GM19438 (cell line): ENCODE data around the gene ROR1.

Experiments
- ATAC-seq: cut with Tn5 transposase; IDR thresholded peaks from one replicate; pipeline ENCODE4 v1.9.1; 2021; ENCODE audit warnings: low read depth; ENCODE audit not compliant: unreplicated experiment

The ROR1 gene

DNA sequence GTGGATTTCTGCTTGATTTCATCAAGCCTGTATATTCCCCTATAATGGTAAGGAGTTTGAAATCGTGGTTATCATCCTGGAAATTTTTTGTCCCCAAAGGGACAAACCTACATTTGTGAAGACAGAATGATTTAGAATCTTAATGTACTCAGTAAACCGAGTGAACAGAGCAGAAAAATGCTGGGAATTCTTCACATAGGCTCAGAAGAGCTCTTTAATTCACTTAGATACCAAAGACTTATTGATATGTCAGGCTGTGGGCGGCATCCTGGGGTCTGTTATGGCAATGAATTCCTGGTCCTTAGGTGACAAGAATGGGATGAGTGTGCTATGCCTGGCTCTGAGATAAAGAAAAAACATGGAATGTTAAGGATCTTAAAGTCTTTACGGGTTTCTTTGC lies 74.9 kb downstream of the ROR1 start:
- ATAC-seq = no peak

DNA sequence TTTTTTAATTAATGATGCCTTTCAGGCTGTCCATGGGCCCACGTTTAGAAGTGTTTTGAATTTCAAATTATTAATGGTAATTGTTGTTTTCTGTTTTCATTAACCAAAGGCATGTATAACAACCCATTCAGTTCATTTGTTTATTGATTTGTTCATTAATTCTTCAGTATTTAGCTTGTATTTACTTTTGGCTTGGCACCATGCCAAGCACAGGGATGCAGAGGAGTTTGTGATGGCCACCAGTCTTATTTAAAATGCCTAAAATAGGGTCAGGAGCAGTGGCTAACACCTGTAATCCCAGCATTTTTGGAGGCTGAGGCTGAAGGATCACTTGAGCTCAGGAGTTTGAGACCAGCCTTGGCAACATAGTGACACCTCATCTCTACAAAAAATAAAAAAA lies 75.3 kb downstream of the ROR1 start:
- no peak for ATAC-seq

GRCh38 chr1:63854091-63854490 lies 80.3 kb downstream of the ROR1 start:
- no peak for ATAC-seq

DNA sequence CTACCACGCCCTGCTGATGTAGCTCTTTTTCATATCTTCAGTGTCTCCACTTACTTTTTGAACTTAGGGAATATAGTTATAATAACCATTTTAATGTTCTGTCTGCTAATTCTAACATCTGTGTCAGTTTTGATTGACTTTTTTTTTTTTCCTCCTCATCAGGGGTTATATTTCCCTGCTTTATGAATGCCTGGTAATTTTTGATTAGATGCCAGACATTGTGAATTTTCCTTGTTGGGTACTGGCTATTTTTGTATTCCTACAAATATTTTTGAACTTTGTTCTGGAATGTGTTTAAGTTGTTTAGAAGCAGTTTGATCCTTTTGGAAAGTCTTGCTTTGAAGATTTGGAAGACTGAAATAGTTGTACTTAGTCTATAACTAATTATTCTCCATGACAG lies 82.1 kb downstream of the ROR1 start:
- ATAC-seq = no peak

GRCh38 chr1:63856924-63857323 lies 83.1 kb downstream of the ROR1 start:
- ATAC-seq = no peak

DNA sequence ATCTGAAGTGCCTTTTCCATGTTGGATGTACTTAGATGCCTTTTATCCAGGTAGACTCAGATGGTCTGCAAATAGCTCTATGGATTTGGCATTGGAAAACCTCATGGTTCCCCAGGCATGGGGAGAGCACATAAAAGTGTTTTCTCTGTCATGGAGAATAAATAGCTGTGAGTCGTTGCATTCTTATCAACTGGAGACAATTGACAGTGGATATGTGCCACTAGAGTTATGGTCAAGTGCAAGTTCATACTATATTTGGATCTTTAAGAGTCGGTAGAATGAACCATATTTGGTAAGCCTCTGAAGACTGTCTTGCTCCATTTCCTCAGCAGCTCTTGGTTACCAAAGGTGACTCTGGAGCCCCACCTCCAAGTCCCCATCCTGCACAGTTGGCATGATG lies 83.7 kb downstream of the ROR1 start:
- ATAC-seq = no peak

GRCh38 chr1:63858153-63858552 lies 84.3 kb downstream of the ROR1 start:
- ATAC-seq = no peak

DNA sequence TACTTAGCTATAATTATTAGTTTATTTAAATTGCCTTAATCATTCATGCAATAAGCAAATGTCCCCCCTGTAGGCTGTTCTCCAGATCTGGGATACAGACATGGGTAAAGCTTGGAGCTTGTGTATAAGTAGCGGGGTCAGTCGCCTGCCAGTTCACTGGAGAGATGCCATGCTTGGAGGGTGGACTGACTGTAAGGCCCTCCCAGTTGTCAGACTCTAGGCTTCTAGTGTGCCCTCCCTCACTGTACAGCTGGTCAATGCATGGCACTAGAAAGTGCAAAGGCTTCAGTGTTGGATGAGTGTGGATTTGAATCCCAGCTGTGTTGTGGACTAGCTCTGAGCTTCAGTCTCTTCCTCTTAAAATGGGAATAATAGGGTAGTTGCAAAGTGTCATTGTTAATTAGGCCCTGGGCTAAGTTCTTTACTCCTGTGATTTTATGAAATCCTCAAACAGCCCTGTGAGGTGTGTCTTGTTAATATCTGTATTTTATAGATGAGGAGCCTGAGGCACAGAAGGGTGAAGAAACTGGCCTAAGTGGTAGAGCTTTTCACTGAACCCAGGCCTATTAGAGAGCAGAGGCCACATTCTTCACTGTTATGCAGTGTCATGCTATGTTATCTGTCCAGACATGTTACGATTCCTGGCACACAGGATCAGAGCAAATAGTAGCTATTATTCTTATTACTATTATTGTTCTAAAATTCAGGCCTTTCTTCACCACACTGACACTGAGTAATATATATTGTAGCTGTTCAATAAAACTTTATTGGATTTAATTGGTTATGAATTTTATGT lies 85.9 kb downstream of the ROR1 start:
- ATAC-seq = no peak

GRCh38 chr1:63861052-63861691 lies 87.4 kb downstream of the ROR1 start:
- no peak for ATAC-seq

GRCh38 chr1:63863145-63863544 lies 89.3 kb downstream of the ROR1 start:
- ATAC-seq = no peak

DNA sequence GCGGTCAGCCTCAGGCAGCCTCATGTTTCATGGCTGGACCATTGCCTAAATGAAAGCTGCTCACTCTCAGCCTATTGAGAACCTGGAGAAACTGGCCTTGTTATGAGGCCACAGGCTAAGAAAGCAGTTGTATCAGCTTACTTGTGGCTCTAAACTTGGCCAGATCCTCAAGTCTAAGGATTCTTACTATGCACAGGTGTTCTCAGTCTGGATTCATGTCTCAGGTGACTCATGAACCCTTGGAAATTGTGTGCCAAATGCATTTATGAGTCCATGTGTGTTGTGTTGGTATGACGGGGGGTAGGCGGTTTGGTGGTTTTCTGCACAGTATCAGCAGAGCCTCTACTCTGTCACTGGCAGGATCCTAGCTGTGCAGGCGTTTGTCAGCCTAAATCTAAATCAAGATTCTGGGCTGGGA lies 90.4 kb downstream of the ROR1 start:
- ATAC-seq = no peak

DNA sequence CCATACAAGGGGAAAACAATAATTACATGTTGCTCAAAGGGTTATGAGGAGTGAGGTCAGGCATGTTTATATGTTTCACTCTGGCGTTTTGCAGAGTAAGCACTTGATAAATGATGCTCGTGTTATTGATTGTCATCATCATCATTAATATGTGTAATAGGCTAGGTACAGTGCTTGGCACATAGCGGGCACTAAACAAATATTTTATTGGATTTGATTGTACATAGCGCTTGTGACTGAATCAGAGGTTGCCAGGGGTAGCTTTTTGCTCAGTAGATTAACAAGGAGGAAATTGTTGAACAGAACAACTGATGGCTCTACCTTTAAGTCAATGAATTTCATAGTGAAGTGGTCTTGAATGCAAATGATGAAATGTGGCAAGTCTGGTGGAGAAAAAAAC lies 91.7 kb downstream of the ROR1 start:
- ATAC-seq = no peak

DNA sequence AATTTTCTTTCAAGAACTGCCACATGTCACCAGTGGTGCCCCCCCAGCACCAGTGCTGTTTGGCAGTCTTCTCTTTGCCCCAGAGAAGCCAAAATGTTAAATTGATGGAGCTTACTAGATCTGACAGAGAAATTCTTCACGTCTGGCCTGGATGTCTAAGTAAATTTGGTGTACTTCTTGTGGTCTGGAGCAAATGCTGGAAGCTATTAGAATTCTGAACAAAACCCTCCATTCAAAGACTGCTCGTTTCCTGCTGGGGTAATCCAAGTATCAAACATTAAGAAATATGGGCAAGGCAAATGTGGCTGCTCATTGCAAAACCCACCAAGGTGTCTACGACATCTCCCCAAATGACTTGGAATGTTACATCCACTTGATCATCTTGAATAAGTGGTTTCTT lies 92.3 kb downstream of the ROR1 start:
- no peak for ATAC-seq

- ATAC-seq = no peak
These were observed 93.8 kb downstream of the ROR1 start for GRCh38 chr1:63867429-63868176.

DNA sequence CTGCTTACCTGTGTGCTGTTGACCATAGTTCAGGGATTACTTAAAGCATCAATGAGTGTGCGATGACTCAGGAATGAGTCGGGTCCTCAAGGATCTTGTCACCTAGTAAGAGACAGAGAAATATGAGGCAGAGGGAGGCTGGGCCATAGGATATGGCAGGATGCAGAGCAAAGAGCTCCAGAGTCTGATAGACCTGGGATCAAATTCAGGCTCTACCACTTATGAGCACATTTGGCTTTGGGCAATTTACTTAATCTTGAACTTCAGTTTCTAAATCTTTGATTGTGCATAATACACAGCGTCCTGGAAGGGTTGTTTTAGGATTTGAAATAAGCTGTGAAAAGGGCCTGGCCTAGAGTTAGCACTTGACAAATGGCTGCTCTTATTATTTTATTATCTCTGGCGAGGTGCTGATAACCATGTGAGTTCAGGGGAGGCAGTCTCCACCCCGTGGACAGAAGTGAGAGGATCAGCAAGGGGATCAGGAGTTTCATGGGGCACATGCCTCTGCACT lies 94.5 kb downstream of the ROR1 start:
- no peak for ATAC-seq

DNA sequence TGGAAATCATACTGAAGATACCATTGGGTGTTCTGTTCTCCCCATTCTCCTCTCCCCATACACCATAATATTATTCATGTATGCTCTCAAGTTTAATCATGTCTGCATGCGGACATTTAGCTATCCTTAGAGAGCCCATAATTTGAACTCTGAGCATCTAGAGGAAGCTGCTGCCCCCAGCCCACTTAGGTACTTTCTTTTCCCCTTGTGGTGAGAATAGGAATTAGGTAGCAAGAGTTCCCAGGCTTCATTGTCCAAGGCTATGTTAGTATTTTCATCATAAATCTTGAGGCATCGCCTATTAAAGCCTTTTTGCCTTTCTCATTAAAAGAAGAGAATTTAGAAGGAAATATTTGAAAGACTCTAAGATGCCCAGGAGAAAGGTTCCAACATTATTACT lies 96.3 kb downstream of the ROR1 start:
- no peak for ATAC-seq

- ATAC-seq = no peak
These were observed 97.6 kb downstream of the ROR1 start for GRCh38 chr1:63871463-63871862.

DNA sequence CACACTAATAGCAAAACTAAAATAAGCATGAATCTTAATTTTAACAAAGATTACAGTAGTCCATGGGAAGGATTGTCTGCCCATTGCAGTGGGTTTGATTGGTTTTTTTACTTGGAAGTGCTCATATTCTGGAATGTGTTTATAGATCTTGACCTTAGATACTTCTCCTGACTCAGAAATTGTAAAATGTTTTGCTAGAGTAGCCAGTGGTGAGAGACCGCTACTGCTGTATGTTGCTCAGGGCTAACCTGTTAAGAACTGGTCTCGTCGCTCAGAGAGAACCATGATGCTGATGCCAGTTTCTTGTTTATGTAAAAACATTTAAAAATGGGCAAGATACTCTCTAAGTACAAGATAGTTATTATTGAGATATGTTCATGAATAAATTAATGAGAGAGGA lies 99.9 kb downstream of the ROR1 start:
- no peak for ATAC-seq

DNA sequence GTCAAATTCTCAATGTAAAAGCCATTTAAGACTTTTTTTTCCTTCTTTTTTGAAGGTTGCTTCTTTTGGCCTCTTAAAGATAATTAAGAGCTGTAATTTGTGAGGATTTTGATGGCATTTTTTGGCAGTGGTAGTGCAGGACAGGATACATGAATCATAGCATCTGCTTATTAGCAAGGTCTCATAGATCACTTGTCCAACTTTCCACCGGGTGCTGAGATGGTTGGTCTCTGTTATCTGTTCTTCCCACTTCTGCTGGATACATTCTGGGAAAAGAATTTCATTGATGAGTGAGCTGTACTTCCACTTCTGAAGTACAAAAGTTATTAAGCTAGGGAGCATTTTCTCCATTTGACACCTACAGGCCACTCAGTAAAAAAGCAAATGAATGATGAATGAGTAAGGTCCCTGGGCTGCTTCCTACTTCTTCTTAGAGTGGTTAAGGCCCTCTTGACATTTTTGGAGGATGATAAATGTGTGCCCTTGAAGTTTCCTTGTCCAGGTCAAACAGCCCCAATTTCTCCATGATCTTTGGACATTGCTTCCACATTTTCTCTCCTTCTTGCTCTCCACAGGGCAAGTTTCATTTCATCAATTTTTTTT lies 100.6 kb downstream of the ROR1 start:
- ATAC-seq = no peak

DNA sequence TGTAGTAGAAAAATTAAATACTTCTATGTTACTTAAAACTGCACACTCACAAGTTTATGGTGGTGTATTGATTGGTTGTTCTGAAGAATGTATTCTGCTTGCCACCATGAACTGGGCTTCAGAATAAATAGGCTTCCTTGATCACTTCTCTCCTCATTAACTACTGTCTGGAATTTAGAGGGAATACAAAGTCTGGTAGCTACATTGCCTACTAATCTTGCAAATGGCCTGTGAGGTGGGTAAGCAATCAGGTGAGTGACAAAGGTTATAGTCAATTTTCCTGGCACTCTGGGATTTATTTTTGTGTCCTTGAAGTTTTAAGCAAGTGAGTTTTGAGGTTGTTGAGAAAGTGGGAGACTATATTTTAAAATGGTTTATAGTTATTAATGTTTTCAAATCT lies 101.8 kb downstream of the ROR1 start:
- no peak for ATAC-seq
